ENCODE results near the gene RYR1. TPM values are rescaled to one million over a fixed set of nuclear protein-coding genes. Genes with fewer than 3 reads are reported as not detected.

RYR1 gene
- polyA plus RNA-seq, 3 donors = 0.76 to 2.1 (median 2.1) TPM

GRCh38 chr19:38386971-38387549 lies 46.4 kb upstream of the RYR1 start:
- peak overlapping the region; percentile 93 to 98 for H3K4me3 Mint-ChIP-seq
- peaks cover 31 to 36% of the 10 kb centered on the region in 2 donors for H3K36me3 Mint-ChIP-seq
- H3K27me3 Mint-ChIP-seq (ENCODE audit: low read depth in 3 of 3) = peaks cover 49 to 77% (median 59%) of the 10 kb centered on the region in 3 donors
- Histone ChIP-seq H3K4me1 (ENCODE audit: control insufficient read depth in 1 of 2, insufficient read depth in 2 of 2, low read length in 2 of 2) (peaks cover 32 to 39% of the 10 kb centered on the region in 2 donors), H2AFZ (ENCODE audit: insufficient read depth, low read depth, low read length, poor library complexity, severe bottlenecking) (peak overlapping the region; percentile 86), H3K4me2 (replicated peaks; ENCODE audit: extremely low read depth, low read length, poor library complexity, severe bottlenecking) (peak overlapping the region; percentile 94), H3K9me3 (replicated peaks in 1 of 2; ENCODE audit: control insufficient read depth in 1 of 2, insufficient read depth in 1 of 2, low read length in 2 of 2) (no peaks in the 10 kb centered on the region), H3K27ac (ENCODE audit: low read depth in 1 of 2, low read length in 2 of 2) (peak overlapping the region; percentile 34 to 66), H3K4me3 (replicated peaks in 1 of 3; ENCODE audit: low read depth in 2 of 3, low read length in 3 of 3) (peak overlapping the region; percentile 43 to 86 (median 45)), H3K27me3 (ENCODE audit: control insufficient read depth in 2 of 2, insufficient read depth in 2 of 2, low read length in 2 of 2) (peaks cover 23 to 74% of the 10 kb centered on the region in 2 donors), H4K20me1 (ENCODE audit: insufficient read depth, low read length) (peaks cover 35% of the 10 kb centered on the region), H3K9ac (ENCODE audit: insufficient read depth, low read length, poor library complexity, severe bottlenecking) (peak overlapping the region; percentile 53), H3K36me3 (replicated peaks in 1 of 2; ENCODE audit: control insufficient read depth in 1 of 2, insufficient read depth in 2 of 2, low read length in 2 of 2) (peaks cover 19 to 31% of the 10 kb centered on the region in 2 donors), H3K79me2 (ENCODE audit: insufficient read depth, low read length) (no peaks in the 10 kb centered on the region)
- H3K9me3 Mint-ChIP-seq = peaks cover 0 to 10% (median 3%) of the 10 kb centered on the region in 7 donors
- peak overlapping the region; percentile 76 to 91 (median 89) for H3K27ac Mint-ChIP-seq
- H3K4me1 Mint-ChIP-seq = peaks cover 26% of the 10 kb centered on the region
- no peak for TF ChIP-seq CTCF (IDR thresholded peaks at IDR 0.05)
- peak; percentile 46 to 63 (median 51) for DNase-seq
- under 1% methylated on average over 36 of the region's 36 CpGs for WGBS (ENCODE audit: insufficient coverage)
- intact Hi-C loops (cut with micrococcal nuclease) = no loop called here

GRCh38 chr19:38387550-38388348 lies 45.7 kb upstream of the RYR1 start, which contains the start of gene GGN:
GGN (minus strand) TSS chr19:38388034; CDS start chr19:38387261, 773 bp downstream.
- peaks cover 32 to 39% of the 10 kb centered on the region in 2 donors for H3K4me1 ChIP-seq (ENCODE audit: control insufficient read depth in 1 of 2, insufficient read depth in 2 of 2, low read length in 2 of 2)
- H3K4me2 ChIP-seq (replicated peaks; ENCODE audit: extremely low read depth, low read length, poor library complexity, severe bottlenecking) = peak within 1 kb of the TSS; percentile 94
- peak within 1 kb of the TSS; percentile 53 for H3K9ac ChIP-seq (ENCODE audit: insufficient read depth, low read length, poor library complexity, severe bottlenecking)
- H3K4me3 ChIP-seq (replicated peaks in 1 of 3; ENCODE audit: low read depth in 2 of 3, low read length in 3 of 3) = peak within 1 kb of the TSS; percentile 43 to 86 (median 45)
- peaks cover 35% of the 10 kb centered on the region for H4K20me1 ChIP-seq (ENCODE audit: insufficient read depth, low read length)
- WGBS (ENCODE audit: insufficient coverage) = under 1% methylated on average over 51 of the region's 51 CpGs
- peaks cover 15 to 24% of the 10 kb centered on the region in 2 donors for H3K36me3 ChIP-seq (replicated peaks in 1 of 2; ENCODE audit: control insufficient read depth in 1 of 2, insufficient read depth in 2 of 2, low read length in 2 of 2)
- peaks cover 25 to 81% of the 10 kb centered on the region in 2 donors for H3K27me3 ChIP-seq (ENCODE audit: control insufficient read depth in 2 of 2, insufficient read depth in 2 of 2, low read length in 2 of 2)
- H2AFZ ChIP-seq (ENCODE audit: insufficient read depth, low read depth, low read length, poor library complexity, severe bottlenecking) = peak within 1 kb of the TSS; percentile 86
- Mint-ChIP-seq H3K4me3 (peak within 1 kb of the TSS; percentile 93 to 98), H3K9me3 (peaks cover 0 to 10% (median 3%) of the 10 kb centered on the region in 7 donors), H3K36me3 (peaks cover 24 to 29% of the 10 kb centered on the region in 2 donors), H3K4me1 (peaks cover 26% of the 10 kb centered on the region), H3K27ac (peak within 1 kb of the TSS; percentile 82 to 95 (median 89)), H3K27me3 (ENCODE audit: low read depth in 3 of 3) (peaks cover 55 to 82% (median 62%) of the 10 kb centered on the region in 3 donors)
- no peaks in the 10 kb centered on the region for H3K9me3 ChIP-seq (replicated peaks in 1 of 2; ENCODE audit: control insufficient read depth in 1 of 2, insufficient read depth in 1 of 2, low read length in 2 of 2)
- H3K79me2 ChIP-seq (ENCODE audit: insufficient read depth, low read length) = no peaks in the 10 kb centered on the region
- no peak for TF ChIP-seq CTCF (IDR thresholded peaks at IDR 0.05)
- peak; percentile 58 to 65 (median 61) for DNase-seq
- intact Hi-C loops (cut with micrococcal nuclease) = no loop called here
- H3K27ac ChIP-seq (ENCODE audit: low read depth in 1 of 2, low read length in 2 of 2) = peak within 1 kb of the TSS; percentile 34 to 66
